Lung (tissue), 12 donors: Measurements from ENCODE around the gene UBL7. TPM values are rescaled to one million over a fixed set of nuclear protein-coding genes. Genes with fewer than 3 reads are reported as not detected.

Source experiments
- ATAC-seq: fragments of 200-7000 bp; cut with Tn5 transposase; one replicate; pipeline ENCODE4 v1.9.1; 2020; ENCODE audit warnings: moderate number of reproducible peaks; ENCODE audit not compliant: insufficient read depth, low FRiP score
- DNase-seq, 3 donors: peaks; one replicate each; pipeline ENCODE4 v3.0.0-alpha.2; 2013 to 2017
- H3K27ac ChIP-seq, 2 donors: one replicate each; pipeline ENCODE4 v1.5.1; 2013; ENCODE audit warnings: mild to moderate bottlenecking in 2 of 2, moderate library complexity in 2 of 2, control low read depth in 1 of 2, inconsistent platforms in 1 of 2, low read depth in 1 of 2, low read length in 1 of 2
- H3K27me3 ChIP-seq, 3 donors: one replicate each; pipeline ENCODE4 v1.5.1; 2013; ENCODE audit warnings: low read length in 2 of 3; ENCODE audit not compliant: control insufficient read depth in 3 of 3, insufficient read depth in 3 of 3
- H3K36me3 ChIP-seq, 4 donors: one replicate each; pipeline ENCODE4 v1.5.1; 2013; ENCODE audit warnings: low read length in 4 of 4, mild to moderate bottlenecking in 1 of 4, moderate library complexity in 1 of 4; ENCODE audit not compliant: control insufficient read depth in 4 of 4, insufficient read depth in 4 of 4
- H3K4me1 ChIP-seq, 5 donors: one replicate each; pipeline ENCODE4 v1.5.1; 2013; ENCODE audit warnings: low read length in 5 of 5, mild to moderate bottlenecking in 2 of 5, moderate library complexity in 1 of 5; ENCODE audit not compliant: control insufficient read depth in 5 of 5, insufficient read depth in 5 of 5
- H3K4me3 ChIP-seq: one replicate; pipeline ENCODE4 v1.5.1; 2013; ENCODE audit warnings: mild to moderate bottlenecking, control low read depth, moderate library complexity
- H3K9ac ChIP-seq, 2 donors: one replicate each; pipeline ENCODE4 v1.5.1; 2013; ENCODE audit warnings: low read length in 2 of 2, control low read depth in 1 of 2; ENCODE audit not compliant: insufficient read depth in 1 of 2
- H3K9me3 ChIP-seq, 4 donors: one replicate each; pipeline ENCODE4 v1.5.1; 2013; ENCODE audit warnings: low read length in 3 of 4, mild to moderate bottlenecking in 1 of 4, moderate library complexity in 1 of 4; ENCODE audit not compliant: control insufficient read depth in 4 of 4, insufficient read depth in 3 of 4
- WGBS, 2 donors: extraction: QIAGEN DNeasy Blood & Tissue Kit; methylation state at CpG; one replicate each; pipeline ENCODE4 v1.1.7; 2013; 5-methylcytosine and 5-hydroxymethylcytosine counted together
- polyA plus RNA-seq, 2 donors: library from polyadenylated mRNA; stranded (reverse); fragments of 200-250 nt; gene quantifications; one replicate each; pipeline ENCODE4 v1.2.1, GENCODE V29; 2013
- total RNA-seq, 2 donors: library from RNA; depleted of rRNA in 1 of 2; stranded (reverse); fragments of >200 nt in 1 of 2; gene quantifications; one replicate each; pipeline ENCODE4 v1.2.1, GENCODE V29; 2014 to 2021
- TF ChIP-seq, protein P1 (sequence below): IDR thresholded peaks from 2 replicates; pipeline ENCODE4 v1.5.1; 2012; ENCODE audit warnings: mild to moderate bottlenecking; ENCODE audit errors: control extremely low read depth, extremely low read depth
- donor health status: control.
- donor health status: control.
- donor health status: Bipolar disorder and iron deficiency.
- donor health status: healthy.
- donor health status: DM: yes; HTN: yes; CAD: no.

Gene UBL7
- total and polyA plus RNA-seq, 4 donors = 31.8 to 48.0 (median 40.4) TPM

DNA sequence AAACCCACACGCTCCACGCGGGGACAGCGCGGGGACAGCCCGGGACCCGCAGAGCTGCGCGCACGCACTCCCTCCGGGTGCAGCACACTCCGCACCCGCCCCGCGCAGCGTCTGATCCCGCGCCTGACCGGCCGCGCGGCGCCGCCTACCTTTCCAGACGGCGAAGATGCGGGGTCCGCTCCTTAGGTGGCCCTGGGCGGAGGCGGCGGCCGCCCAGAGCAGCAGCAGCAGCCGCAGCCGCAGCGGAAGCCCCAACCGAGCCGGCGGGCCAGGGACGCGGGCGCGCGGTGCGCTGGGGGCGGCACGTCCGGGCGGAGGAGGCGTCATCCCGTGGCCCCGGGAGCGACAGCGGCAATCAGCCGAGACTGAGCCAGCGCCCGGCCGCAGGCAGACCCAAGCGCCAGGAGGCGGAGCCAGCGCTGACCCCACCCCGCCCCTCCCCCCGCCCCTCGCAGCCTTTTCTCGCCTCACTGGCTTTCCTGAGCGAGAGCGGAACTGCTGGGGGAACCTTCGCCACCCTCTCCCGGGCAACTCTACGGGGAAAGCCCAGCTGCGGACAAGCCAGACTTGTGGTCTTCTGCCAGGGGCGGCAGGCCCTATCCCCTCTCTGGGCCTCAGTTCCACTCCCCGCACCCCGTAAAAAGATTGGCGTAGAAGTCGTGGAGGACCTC is 27.2 kb downstream of the UBL7 start, which contains the start of gene SEMA7A:
Gene SEMA7A (minus strand): TSS at position 367 of the 671 bp plus-strand sequence. CDS start 40 bp downstream, at position 327.
- Histone ChIP-seq H3K9me3 (no peaks in the 10 kb centered on the region), H3K9ac (no peak within 1 kb of the TSS), H3K4me1 (peaks cover 0 to 14% (median 0%) of the 10 kb centered on the region in 5 donors), H3K27me3 (peaks cover 0 to 12% (median 7%) of the 10 kb centered on the region in 3 donors), H3K4me3 (peak within 1 kb of the TSS; percentile 75), H3K36me3 (no peaks in the 10 kb centered on the region), H3K27ac (peak within 1 kb of the TSS in 1 of 2 donors; percentile 47)
- TF ChIP-seq, protein P1, sequence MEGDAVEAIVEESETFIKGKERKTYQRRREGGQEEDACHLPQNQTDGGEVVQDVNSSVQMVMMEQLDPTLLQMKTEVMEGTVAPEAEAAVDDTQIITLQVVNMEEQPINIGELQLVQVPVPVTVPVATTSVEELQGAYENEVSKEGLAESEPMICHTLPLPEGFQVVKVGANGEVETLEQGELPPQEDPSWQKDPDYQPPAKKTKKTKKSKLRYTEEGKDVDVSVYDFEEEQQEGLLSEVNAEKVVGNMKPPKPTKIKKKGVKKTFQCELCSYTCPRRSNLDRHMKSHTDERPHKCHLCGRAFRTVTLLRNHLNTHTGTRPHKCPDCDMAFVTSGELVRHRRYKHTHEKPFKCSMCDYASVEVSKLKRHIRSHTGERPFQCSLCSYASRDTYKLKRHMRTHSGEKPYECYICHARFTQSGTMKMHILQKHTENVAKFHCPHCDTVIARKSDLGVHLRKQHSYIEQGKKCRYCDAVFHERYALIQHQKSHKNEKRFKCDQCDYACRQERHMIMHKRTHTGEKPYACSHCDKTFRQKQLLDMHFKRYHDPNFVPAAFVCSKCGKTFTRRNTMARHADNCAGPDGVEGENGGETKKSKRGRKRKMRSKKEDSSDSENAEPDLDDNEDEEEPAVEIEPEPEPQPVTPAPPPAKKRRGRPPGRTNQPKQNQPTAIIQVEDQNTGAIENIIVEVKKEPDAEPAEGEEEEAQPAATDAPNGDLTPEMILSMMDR = no peak
- DNase-seq (peak; percentile 82 to 91 (median 91)), ATAC-seq (peak; percentile 88)
- WGBS, 2 donors = 0 to 1% methylated on average over 56 to 75 of the region's 75 CpGs

DNA sequence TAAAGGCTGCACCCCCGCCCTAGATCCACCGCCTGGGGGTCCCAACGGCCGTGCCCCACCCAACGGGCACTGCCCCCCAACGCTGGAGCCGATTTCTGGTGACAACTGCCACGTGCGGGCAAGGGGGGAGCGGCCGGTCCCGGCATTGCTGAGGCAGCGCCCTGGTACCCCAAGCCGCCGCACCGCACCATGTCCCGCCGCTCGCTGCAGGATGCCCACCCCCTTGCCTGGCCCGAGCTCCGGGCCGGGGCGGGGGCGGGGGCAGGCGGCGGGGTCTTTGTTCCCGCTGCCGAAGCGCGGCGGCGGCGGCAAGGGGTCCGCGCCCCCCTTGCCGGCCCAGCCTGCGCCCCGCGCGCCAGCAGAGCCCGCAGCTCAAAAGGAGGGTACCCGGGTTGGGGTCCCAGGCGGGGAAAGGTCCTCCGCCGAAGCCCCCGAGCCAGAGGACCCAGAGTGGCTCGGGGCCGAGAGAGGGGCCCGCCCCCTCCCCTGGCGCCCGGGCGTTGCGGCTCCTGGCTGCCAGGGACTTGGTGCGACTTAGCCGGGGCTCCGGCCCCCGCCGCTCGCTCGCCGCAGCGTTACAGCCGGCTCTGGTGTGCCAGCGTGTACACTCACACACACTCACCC is 27.9 kb downstream of the UBL7 start:
- H3K27ac ChIP-seq = peak overlapping the region in 1 of 2 donors; percentile 47
- DNase-seq = peak in 1 of 3 donors; percentile 59
- H3K9ac ChIP-seq = no peak overlapping the region

DNA sequence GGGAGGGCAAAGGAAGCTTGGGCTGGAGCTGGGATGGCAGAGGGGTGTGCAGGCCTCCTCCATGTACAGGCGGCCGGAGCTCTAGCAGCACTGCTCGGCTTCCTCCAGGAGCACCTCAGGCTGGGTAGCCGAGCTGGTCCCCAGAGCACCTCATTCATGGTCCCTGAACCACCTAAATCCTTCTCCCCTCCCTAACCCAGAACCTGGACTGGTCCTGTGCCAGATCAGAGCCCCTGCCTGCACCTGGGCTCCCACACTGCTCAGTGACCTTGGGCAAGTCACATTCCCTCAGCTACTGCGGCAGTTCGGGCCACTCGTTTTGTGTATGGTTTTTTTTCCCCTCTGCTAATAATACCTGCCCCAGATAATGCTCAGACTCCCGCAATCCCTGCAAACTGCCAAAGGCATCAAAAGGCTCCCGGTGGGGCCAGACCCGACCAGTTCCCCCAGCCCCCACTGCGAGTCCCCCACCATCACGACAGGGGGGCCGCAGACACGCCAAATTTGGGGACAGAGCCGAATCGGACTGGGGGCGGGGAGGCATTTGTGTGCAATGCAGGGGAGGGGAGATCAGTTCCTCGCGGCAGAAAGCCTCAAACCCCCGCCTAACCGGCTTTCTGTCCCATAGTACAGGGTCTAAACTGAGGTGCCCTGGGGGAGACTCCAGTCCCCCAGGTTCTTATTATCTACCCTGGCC is 28.5 kb downstream of the UBL7 start:
- Histone ChIP-seq H3K9ac (no peak overlapping the region), H3K4me3 (peak overlapping the region; percentile 49), H3K4me1 (peaks cover 0 to 14% (median 0%) of the 10 kb centered on the region in 5 donors), H3K9me3 (no peaks in the 10 kb centered on the region), H3K27me3 (peaks cover 0 to 12% (median 7%) of the 10 kb centered on the region in 3 donors), H3K27ac (no peak overlapping the region), H3K36me3 (no peaks in the 10 kb centered on the region)
- WGBS, 2 donors = 30 to 35% methylated on average over 21 of the region's 21 CpGs
- ATAC-seq = no peak
- TF ChIP-seq, protein P1 = no peak
- no peak for DNase-seq

More for the DNA sequence above, 27.9 kb downstream of the UBL7 start:
- H3K9me3 ChIP-seq = no peaks in the 10 kb centered on the region
- peak overlapping the region; percentile 75 for H3K4me3 ChIP-seq
- ATAC-seq = no peak
- H3K27me3 ChIP-seq = peaks cover 0 to 12% (median 7%) of the 10 kb centered on the region in 3 donors
- no peaks in the 10 kb centered on the region for H3K36me3 ChIP-seq
- H3K4me1 ChIP-seq = peaks cover 0 to 14% (median 0%) of the 10 kb centered on the region in 5 donors
- 1% methylated on average over 36 to 64 of the region's 64 CpGs for WGBS, 2 donors
- TF ChIP-seq, protein P1 = no peak
